Activated naive CD4-positive, alpha-beta T cell (primary cell): Measurements from ENCODE around the gene ATP8A2.
A peak's percentile ranks its signal among the peaks of the same experiment; 100 is the strongest.

ENCODE experiments used
- DNase-seq, 4 experiments: peaks; one replicate each; lab custom pipeline; 2025; lab: John Stamatoyannopoulos, UW

Gene ATP8A2

DNA sequence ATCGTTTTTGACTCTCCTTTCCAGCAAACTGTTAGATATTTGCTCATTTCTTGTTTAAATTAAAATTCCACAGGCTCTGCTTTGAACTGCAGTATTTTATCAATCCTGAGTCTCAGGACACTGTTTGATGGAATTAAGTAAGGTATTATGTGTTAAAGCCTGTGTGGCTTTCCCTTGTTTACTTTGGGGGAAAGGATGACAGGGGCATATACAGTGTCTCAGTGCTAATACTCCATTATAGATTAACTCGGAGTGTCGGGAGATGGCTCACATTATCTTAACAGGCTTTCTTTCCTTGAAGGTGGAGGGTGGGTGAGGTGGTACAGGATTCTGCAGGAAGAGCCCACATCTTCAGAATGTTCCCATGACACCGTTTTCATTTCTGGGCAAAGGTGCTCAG lies 595.4 kb downstream of the ATP8A2 start:
- DNase-seq: no peak

DNA sequence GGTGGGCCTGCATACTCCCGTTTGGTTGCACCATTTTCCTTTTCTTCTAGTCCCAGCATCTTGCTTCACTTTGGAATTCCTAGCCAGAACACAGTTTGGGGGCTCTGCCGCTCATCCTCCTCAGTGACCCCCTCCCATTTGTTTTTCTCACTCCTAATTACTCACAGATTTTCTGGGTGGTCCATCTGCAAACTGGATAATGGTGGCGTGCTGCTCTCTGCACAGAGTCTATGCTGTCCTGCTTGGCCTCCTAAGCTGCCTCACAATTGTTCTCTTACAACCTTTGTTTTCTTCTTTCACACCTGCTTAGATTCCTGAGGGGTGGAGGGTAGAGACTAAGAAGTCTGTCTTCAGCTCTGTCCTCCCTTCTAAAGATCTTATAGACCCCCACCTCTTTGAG lies 599.3 kb downstream of the ATP8A2 start:
- no peak for DNase-seq

DNA sequence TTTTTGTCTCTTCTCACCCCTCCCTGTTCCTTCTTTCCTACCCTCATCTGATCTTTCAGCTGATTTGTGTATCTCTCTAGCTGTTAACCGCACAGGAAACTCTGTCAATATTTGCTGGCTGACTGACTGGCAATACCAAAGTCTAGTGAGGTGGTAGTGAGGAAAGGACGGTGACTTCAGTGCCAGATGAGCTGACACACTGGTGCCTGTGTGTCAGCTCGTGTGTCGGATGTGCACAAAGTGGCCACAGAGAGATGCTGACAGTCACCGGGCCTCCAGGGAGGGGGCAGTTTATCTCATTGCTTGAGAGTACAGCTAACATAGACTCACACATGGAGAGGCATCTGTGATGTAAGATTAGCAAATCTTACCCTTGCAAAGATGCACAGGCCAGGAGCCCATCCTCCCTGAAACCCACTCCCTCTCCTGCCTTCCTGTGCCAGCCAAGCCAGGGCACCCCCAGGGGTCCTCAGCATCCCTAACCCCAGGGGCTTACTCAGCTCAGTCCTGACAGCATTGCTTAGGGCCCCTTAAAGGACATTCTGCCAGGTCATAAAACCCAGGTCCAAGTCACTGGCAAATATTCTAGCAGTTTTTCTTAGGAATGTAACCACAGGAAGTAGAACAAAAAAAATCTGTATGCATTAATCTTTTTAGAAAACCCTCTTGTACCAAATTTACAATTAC lies 599.8 kb downstream of the ATP8A2 start:
- peak in 1 of 4 experiments; percentile 32 for DNase-seq

- no peak for DNase-seq
Measured at GRCh38 chr13:25973085-25973484, 601.3 kb downstream of the ATP8A2 start.

- DNase-seq: peak in 1 of 4 experiments; percentile 9
Measured at GRCh38 chr13:25973576-25973975, 601.8 kb downstream of the ATP8A2 start.

- no peak for DNase-seq
Measured at GRCh38 chr13:25977216-25977615, 605.4 kb downstream of the ATP8A2 start.

GRCh38 chr13:25977671-25978070 lies 605.9 kb downstream of the ATP8A2 start:
- no peak for DNase-seq

DNA sequence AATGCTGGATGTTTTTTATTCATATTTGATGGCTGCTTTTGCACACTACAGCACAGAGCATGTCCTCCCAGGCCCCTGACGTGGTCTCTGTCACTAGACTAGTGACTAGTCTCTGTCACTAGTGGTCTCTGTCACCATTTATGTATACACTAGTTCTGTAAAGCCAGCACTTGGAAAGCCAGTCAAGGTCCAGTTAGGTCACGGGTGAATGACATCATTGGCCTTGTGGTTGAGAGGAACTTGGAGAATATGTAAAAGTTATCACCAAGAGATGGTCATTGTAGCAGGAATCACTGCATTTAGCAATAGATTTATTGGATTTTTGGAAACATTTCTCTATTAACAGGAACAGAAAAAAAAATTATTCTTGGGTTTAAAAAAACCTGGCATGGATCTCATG lies 607.2 kb downstream of the ATP8A2 start:
- no peak for DNase-seq

GRCh38 chr13:25979371-25979770 lies 607.6 kb downstream of the ATP8A2 start:
- no peak for DNase-seq

DNA sequence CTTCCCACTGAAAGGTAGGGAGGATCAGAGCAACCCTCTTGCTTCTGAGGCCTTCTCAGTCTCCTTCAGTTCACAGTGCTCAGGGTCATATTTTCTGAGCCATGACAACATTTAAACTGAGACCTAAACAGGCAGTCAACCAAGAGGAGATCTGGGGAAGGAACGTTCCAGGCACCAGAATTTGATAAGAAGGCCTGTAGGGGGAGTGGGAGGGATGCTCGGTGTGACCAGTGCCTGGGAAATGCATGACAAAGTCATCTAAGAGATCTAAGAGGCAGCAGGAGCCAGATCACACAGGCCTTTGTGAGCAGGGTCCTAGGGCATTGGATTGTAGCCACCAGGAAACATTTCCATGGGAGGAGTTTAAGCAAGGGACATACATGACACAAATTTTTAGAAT lies 608.5 kb downstream of the ATP8A2 start:
- DNase-seq: no peak

GRCh38 chr13:25981060-25981459 lies 609.3 kb downstream of the ATP8A2 start:
- DNase-seq: no peak

DNA sequence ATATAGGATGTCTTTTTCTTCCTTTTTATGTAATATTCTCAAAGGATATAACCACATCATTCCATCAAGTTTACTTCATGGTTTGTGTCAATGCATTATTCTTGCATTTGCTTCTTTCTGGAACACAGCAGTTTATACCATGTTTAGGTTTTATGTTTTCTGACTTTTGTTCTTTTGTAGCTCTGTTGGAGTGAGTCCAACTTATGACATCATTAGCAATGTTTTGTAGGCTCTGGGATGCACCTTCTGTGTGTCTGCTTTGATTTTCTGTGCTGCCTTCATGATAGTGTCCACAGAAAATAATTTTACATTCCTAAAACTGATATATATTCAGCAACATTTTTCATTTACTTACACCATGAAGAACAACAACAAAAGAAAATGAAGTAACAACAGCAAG lies 611.1 kb downstream of the ATP8A2 start:
- DNase-seq: no peak

GRCh38 chr13:25987987-25988386 lies 616.2 kb downstream of the ATP8A2 start:
- DNase-seq: no peak

DNA sequence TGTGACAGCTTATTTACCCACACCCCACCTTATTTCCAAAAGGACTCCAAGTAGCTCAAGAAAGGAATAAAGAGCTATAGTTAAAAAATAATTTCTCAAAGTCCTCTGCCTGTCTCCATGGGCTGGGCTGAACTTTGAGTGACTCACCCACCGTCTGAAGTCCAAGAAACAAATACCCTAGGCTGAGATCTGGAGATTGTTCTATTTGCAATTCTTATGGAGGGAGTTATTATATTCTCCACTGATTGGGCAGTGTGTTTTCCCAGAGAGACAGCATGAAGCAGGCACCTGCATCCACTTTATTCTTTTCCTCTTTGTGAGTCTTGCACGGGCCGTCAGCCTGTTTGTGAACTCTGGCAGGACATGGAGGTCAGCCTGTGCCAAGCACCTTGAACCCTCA lies 616.9 kb downstream of the ATP8A2 start:
- DNase-seq: no peak

DNA sequence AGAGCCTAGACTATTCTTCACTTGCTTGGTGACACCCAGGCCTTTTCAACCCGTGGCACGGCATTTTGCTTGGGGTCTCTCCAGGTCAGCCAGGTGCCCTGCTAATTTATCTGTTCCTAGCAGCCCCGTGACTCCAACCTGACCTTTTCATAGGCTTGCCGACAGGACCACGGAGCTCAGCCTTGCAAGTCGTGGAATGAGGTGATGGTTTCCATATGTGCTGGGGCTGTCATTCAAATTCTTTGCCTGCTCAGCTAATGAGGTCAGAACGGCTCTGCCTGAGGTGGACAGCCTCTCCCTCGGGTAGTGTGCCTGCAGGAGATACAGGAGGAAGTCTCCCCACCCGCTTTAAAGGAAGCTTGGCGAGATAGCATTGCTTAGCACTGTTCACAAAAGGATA lies 619.0 kb downstream of the ATP8A2 start:
- no peak for DNase-seq

DNA sequence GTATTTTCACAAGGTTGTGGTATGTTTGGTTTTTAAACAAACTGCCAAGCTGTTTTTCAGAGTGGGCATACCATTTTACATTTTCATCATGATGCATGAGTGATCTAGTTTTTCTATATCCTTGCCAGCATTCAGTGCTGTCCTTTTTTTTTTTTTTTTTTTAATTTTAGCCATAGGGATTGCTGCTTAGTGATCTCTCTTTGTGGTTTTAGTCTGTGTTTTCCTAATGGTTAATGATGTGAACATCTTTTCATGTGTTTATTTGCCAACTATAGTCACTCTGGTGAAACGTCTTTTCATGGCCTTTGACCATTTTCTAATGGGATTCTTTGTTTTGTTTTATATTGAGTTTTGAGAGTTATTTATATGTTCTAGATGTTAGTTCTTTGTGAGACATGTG lies 620.3 kb downstream of the ATP8A2 start:
- DNase-seq: no peak

DNA sequence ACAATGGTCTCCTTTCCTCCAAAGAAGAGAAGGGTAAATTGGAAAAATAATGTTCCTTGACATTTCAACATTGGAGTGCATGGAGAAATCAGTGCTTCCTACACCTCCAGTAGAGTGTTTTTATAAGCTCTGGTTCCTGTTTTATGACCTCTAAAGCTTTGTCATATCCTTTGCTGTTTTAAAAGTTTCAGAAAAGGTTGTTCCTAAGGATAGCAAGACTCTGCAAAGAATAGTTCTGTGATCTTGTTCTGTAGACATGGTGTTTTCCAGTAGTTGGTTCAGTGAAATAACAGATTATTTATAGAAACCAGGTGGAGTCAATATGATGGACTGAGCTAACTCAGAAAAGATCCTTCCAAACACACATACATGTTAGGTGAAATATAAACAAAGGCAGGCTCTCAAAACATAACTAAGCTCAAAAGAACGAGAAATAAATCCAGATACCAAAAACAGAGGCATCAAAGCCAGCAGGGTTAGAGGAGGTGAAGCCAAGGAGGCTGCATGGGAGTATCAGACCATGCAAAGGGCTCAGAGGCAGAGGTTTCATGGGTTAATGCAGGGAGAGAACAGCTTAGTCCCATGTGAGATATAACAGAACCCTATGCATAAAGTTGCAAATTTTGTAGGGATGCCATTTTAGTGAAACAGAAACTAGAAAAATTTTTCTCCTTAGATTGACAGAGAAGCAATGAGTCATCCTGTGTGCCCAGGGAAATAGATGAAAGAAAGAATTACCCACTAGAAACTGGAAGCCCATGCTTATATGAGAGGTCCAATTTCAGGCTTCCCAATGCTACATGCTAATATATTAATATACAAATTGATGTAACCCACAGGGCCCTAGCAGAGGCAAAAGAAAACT lies 635.7 kb downstream of the ATP8A2 start:
- no peak for DNase-seq

DNA sequence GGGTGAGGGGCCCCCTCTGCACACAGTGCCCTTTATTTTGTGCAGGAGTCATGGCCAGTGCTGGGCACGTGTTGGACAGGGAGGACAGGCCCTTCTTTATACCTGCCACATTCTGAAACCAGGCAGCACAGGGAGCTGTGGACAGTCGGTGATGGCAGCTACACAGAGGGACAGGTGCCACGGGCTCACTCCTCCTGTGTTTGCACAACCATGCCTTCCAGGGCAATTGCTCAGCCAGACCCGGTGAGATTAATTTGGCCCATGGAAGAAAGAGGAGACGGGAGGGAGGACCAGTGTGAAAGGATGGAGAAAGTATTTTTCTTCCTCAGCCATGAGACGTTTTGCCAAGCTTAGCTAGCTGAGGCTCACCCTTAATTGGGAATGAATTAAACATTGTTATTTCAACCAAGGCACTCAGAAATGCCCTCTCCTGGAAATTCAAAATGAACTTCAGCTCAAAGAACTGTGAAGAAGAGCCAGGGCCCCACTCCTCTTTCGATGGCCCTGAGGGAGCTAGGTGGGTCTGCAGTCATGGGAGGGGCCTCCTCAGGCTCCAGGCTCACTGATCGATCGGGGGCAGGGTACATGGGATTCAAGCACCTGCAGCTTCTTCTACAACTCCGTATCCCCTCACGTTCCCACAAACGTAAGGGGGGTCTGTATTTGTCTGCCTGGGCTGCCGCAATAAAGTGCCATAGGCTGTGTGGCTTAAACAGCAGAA lies 638.9 kb downstream of the ATP8A2 start:
- DNase-seq: no peak

- no peak for DNase-seq
Measured at GRCh38 chr13:26011208-26011573, 639.4 kb downstream of the ATP8A2 start.

DNA sequence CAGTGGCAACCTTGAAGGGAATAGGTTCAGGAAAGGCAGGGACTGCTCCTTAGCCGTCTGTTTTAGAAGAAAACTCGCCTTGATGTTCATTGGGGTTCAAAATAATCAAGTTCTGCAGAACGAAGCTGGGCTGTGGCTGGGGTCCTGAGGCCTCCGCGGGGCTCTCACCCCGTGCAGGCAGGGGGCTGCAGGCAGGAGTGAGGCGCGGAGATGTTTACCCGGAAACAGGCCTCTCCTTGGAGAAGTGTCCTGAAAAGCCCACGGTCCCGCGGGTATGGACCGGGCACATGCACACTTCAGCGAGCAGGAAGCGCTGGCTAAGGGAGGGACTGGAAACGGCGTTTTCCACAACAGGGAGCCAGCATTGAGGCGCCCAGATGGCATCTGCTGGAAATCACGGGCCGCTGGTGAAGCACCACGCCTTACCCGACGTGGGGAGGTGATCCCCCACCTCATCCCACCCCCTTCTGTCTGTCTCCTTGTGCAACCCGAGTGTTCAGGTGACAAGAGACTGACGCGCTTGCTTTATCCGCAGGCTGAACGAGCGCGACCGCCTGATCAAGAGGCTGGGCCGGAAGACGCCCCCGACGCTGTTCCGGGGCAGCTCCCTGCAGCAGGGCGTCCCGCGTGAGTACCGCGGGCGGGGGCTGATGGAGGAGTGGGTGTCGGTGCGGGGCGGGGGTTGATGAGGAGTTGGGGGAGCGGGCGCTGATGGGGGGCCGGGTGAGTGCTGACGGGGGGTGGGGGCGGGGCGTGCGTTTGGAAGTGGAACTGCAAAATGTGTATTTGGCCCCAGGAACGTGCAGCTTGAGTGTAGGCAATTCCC lies 640.4 kb downstream of the ATP8A2 start:
- peak; percentile 6 to 64 (median 24) for DNase-seq

DNA sequence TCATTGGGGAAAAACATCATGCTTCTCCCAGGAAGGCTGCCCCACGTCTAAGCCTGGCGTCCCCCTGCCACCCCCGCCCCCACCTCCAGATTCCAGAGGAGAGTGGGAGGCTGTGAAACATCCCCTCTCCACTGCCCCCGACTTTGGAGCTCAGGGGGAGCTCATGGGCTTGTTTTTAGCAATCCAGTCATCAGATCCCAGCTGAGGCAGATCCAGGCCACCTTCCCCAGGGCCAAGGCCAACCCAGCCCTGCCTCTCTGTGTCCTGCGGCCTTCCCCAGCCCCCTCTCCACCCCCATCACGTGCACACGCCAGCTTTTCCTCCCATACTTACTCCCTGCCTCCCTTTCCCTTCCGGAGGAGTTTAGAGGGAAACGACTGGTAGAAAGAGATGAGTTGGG lies 641.2 kb downstream of the ATP8A2 start:
- no peak for DNase-seq
